Natural killer cell (primary cell): ENCODE measurements around the gene ALDOC. TPM values are rescaled to one million over a fixed set of nuclear protein-coding genes. Genes with fewer than 3 reads are reported as not detected.

ENCODE experiments used
- ATAC-seq, 3 donors: fragments of 150-1000 bp in 2 of 3; fragments of 200-7000 bp in 1 of 3; cut with Tn5 transposase; 1 replicate in 1 of 3; 2 replicates in 2 of 3; pipeline ENCODE4 v1.10.0; 2021; ENCODE audit warnings: mild to moderate bottlenecking in 2 of 3, moderate library complexity in 2 of 3
- DNase-seq, 2 donors: peaks; one replicate each; pipeline versions ENCODE4 v3.0.0 to v3.0.0-alpha.2; 2013 to 2021; ENCODE audit warnings: mixed read lengths in 1 of 2
- H3K27ac ChIP-seq: one replicate; pipeline ENCODE4 v1.5.1; 2013; ENCODE audit warnings: mild to moderate bottlenecking, low read length
- H3K27me3 ChIP-seq: one replicate; pipeline ENCODE4 v1.6.1; 2013; ENCODE audit warnings: low read length; ENCODE audit not compliant: control insufficient read depth, insufficient read depth
- H3K36me3 ChIP-seq: one replicate; pipeline ENCODE4 v1.6.1; 2013; ENCODE audit warnings: low read length; ENCODE audit not compliant: control insufficient read depth, insufficient read depth
- H3K4me1 ChIP-seq: one replicate; pipeline ENCODE4 v1.6.1; 2013; ENCODE audit warnings: low read length; ENCODE audit not compliant: control insufficient read depth, insufficient read depth
- H3K4me3 ChIP-seq: one replicate; pipeline ENCODE4 v1.5.1; 2013; ENCODE audit warnings: low read length
- H3K9me3 ChIP-seq: one replicate; pipeline ENCODE4 v1.6.1; 2013; ENCODE audit warnings: low read length; ENCODE audit not compliant: control insufficient read depth, insufficient read depth
- H3K27ac Mint-ChIP-seq, 2 donors: one replicate each; pipeline ENCODE4 v1.8.0; 2022; ENCODE audit warnings: mild to moderate bottlenecking in 2 of 2, mixed read lengths in 2 of 2, moderate library complexity in 1 of 2
- H3K27me3 Mint-ChIP-seq, 2 donors: one replicate each; pipeline ENCODE4 v1.8.0; 2022; ENCODE audit warnings: low read depth in 2 of 2, mixed read lengths in 2 of 2
- H3K36me3 Mint-ChIP-seq: one replicate; pipeline ENCODE4 v1.8.0; 2022; ENCODE audit warnings: mixed read lengths
- H3K4me1 Mint-ChIP-seq, 2 donors: one replicate each; pipeline ENCODE4 v1.8.0; 2022; ENCODE audit warnings: mixed read lengths in 2 of 2
- H3K4me3 Mint-ChIP-seq: one replicate; pipeline ENCODE4 v1.8.0; 2022; ENCODE audit warnings: mild to moderate bottlenecking, moderate library complexity, mixed read lengths
- H3K9me3 Mint-ChIP-seq, 2 donors: one replicate each; pipeline ENCODE4 v1.8.0; 2022; ENCODE audit warnings: mixed read lengths in 2 of 2
- CTCF ChIP-seq: fragments of 200-600 bp; IDR thresholded peaks from one replicate; pipeline ENCODE4 v1.8.0; 2022; ENCODE audit warnings: antibody characterized with exemption
- WGBS: methylation state at CpG from one replicate; pipeline ENCODE4 v1.1.7; 2013; ENCODE audit warnings: missing lambda C conversion rate; ENCODE audit not compliant: insufficient coverage; 5-methylcytosine and 5-hydroxymethylcytosine counted together
- intact Hi-C: fragments of 100-400 bp; cut with micrococcal nuclease; formaldehyde crosslinking; loops from one replicate; pipeline ENCODE4 v1.14.2; 2022
- total RNA-seq, 4 donors: library from RNA; stranded (reverse); fragments of 120-200 nt in 1 of 4; gene quantifications; one replicate each; pipeline versions ENCODE4 v1.2.3 to v1.2.4, GENCODE V29; 2013 to 2022

Gene ALDOC
- total RNA-seq, 3 donors from 2014 or later (not counting 1 experiment from before 2014, with no cell fraction given) = 18.2 to 25.4 (median 23.0) TPM

- Mint-ChIP-seq H3K9me3 (no peaks in the 10 kb centered on the region), H3K4me3 (no peak overlapping the region), H3K27me3 (no peaks in the 10 kb centered on the region), H3K36me3 (peaks cover 31% of the 10 kb centered on the region), H3K4me1 (no peaks in the 10 kb centered on the region), H3K27ac (no peak overlapping the region)
- no peak overlapping the region for H3K27ac ChIP-seq
- no peaks in the 10 kb centered on the region for H3K9me3 ChIP-seq
- no peaks in the 10 kb centered on the region for H3K27me3 ChIP-seq
- H3K4me3 ChIP-seq = no peak overlapping the region
- intact Hi-C loops = no loop called here
- no peaks in the 10 kb centered on the region for H3K4me1 ChIP-seq
- DNase-seq (no peak), ATAC-seq (no peak)
- peaks cover 90% of the 10 kb centered on the region for H3K36me3 ChIP-seq
- WGBS = 100% methylated on average over 2 of the region's 2 CpGs
- no peak for TF ChIP-seq CTCF
Measured at GRCh38 chr17:28620010-28620409, 43.3 kb upstream of the ALDOC start.

GRCh38 chr17:28618464-28618863 is 41.8 kb upstream of the ALDOC start:
- ATAC-seq (no peak), DNase-seq (no peak)
- no peaks in the 10 kb centered on the region for H3K9me3 ChIP-seq
- no peak overlapping the region for H3K4me3 Mint-ChIP-seq
- peaks cover 93% of the 10 kb centered on the region for H3K36me3 ChIP-seq
- peaks cover 31% of the 10 kb centered on the region for H3K36me3 Mint-ChIP-seq
- no peak overlapping the region for H3K27ac Mint-ChIP-seq
- intact Hi-C loops = no loop called here
- H3K9me3 Mint-ChIP-seq = no peaks in the 10 kb centered on the region
- TF ChIP-seq CTCF = no peak
- H3K4me1 ChIP-seq = no peaks in the 10 kb centered on the region
- H3K27ac ChIP-seq = no peak overlapping the region
- no peak overlapping the region for H3K4me3 ChIP-seq
- H3K4me1 Mint-ChIP-seq = no peaks in the 10 kb centered on the region
- H3K27me3 ChIP-seq = no peaks in the 10 kb centered on the region
- H3K27me3 Mint-ChIP-seq = no peaks in the 10 kb centered on the region
- 100% methylated on average over 3 of the region's 3 CpGs for whole genome bisulfite sequencing

GRCh38 chr17:28616281-28616680 is 39.6 kb upstream of the ALDOC start:
- intact Hi-C loops = no loop called here
- Mint-ChIP-seq H3K27me3 (no peaks in the 10 kb centered on the region), H3K27ac (no peak overlapping the region), H3K4me3 (no peak overlapping the region), H3K36me3 (peaks cover 23% of the 10 kb centered on the region), H3K9me3 (no peaks in the 10 kb centered on the region), H3K4me1 (no peaks in the 10 kb centered on the region)
- no peak for ATAC-seq
- peaks cover 73% of the 10 kb centered on the region for H3K36me3 ChIP-seq
- H3K9me3 ChIP-seq = no peaks in the 10 kb centered on the region
- 96% methylated on average over 6 of the region's 7 CpGs for WGBS
- no peaks in the 10 kb centered on the region for H3K4me1 ChIP-seq
- no peak for DNase-seq
- no peak overlapping the region for H3K27ac ChIP-seq
- TF ChIP-seq CTCF = no peak
- no peak overlapping the region for H3K4me3 ChIP-seq
- no peaks in the 10 kb centered on the region for H3K27me3 ChIP-seq

GRCh38 chr17:28615260-28615940 is 38.7 kb upstream of the ALDOC start:
- DNase-seq = no peak
- Histone ChIP-seq H3K36me3 (peaks cover 65% of the 10 kb centered on the region), H3K27ac (no peak overlapping the region)

More at GRCh38 chr17:28615260-28615940, 38.7 kb upstream of the ALDOC start:
- WGBS = 90% methylated on average over 4 of the region's 4 CpGs
- H3K27ac Mint-ChIP-seq = no peak overlapping the region
- intact Hi-C loops = no loop called here
- H3K4me3 ChIP-seq = no peak overlapping the region
- no peak for TF ChIP-seq CTCF
- H3K9me3 Mint-ChIP-seq = no peaks in the 10 kb centered on the region
- no peaks in the 10 kb centered on the region for H3K27me3 ChIP-seq
- H3K4me1 ChIP-seq = no peaks in the 10 kb centered on the region
- H3K36me3 Mint-ChIP-seq = peaks cover 15% of the 10 kb centered on the region
- H3K4me3 Mint-ChIP-seq = no peak overlapping the region
- H3K27me3 Mint-ChIP-seq = no peaks in the 10 kb centered on the region
- no peaks in the 10 kb centered on the region for H3K9me3 ChIP-seq
- no peak for ATAC-seq
- H3K4me1 Mint-ChIP-seq = no peaks in the 10 kb centered on the region
